GDM1 (cell line): ENCODE measurements around the gene CCDC192.

Experiments
- DNase-seq: peaks from one replicate; lab custom pipeline; 2025; lab: John Stamatoyannopoulos, UW

The CCDC192 gene

DNA sequence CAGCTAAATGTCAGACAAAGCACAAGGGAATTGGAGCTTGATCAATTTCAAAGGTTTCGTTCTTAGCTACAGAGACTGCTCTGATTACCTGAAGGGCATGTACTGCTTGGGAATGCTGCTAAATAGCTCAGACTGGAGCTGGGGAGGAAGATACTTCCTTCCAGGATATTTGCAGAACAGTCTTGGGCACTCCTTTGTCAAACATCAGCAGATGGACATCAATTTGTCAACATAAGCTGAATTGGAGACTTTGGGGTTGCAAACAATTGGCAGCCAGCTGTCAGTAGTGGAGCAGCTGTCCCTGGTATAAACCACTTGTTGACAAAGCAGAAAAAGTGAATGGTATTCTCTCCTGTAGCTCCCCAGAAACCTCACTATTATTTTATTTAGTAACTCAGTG is 182.0 kb downstream of the CCDC192 start:
- no peak for DNase-seq

DNA sequence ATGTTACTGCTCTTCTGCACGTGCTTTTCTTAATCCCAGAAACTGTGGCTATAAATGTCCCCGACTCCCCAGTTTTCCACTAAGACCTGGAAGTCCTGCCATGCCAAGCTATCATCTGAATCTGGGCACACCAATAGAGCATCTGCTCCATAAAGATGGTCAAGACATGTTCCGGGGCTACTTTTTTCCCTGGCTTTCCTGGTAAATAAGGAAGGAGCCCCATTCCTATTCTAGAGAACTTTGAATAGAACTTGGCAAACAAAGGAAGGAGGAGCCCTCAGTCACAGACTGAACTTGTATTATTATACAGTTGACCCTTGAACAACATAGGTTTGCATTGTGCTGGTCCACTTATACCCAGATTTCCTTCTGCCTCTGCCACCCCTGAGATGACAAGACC is 182.9 kb downstream of the CCDC192 start:
- DNase-seq = no peak

DNA sequence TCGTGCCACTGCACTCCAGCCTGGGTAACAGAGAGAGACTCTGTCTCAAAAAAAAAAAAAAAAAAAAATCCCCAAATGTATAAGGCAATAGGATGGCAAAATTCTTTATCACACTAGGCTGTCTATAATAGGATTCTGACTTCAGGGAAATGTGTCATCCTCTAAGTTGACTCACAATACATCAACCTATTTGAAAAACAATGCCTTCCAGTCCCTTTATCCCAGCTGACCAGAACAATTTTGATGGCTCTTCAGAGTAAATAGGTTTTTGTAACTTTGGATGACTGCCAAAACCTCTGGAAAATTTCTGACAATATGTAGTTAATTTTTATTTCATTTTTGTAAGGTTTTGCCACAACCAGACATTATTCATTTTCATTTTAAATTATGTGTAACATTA is 184.1 kb downstream of the CCDC192 start:
- DNase-seq = no peak

DNA sequence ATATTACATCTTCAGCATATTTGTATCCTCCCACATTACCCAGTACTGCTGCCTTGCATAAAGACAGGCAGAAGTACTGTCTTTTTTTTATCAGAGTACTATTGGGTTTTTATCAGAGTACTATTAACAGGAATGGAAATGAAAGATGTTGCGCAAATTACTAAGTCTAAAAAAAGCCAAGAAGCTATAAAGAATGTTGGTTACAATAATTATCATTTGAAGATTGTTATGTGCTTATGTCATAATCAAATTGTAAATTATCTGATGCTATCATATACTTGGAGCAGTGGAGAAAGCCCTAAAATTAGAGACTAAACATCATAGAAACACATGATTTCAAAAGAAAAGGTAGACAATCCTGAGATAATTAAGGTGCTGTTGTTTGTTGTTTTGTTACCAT is 188.8 kb downstream of the CCDC192 start:
- no peak for DNase-seq

DNA sequence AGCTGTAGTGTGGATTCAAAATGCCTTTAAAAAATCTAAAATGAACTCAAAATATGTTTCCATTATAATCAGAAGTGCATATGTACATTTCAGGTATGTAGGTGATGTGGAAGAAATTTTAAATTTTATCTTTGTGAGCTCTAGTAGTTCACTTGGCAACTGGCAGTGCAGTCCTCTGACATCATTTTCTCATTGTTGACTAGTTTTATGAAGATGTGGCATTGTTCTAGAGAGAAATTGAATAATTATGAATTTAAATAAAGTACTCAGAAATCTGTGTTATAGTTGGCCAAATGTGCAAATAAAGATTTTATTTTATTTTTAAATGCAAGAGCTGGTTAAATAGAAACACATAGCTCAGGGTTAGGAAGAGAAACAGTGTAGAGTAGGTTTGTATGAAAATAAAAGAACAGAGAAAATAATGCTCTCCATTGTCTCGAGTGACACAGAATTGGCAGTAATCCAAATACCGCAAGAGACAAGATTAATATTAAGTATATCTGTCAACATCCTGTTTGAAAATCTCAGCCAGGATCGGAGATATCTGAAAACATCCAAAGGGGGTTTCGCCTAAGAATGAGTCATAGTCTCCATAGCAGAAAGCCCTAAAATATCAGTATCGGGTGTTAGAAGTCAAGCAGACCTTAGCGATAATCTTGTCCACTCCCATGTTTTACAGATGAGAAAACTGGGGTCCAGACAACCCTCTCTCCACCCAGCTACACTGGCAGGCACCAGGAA is 189.4 kb downstream of the CCDC192 start:
- DNase-seq = no peak

DNA sequence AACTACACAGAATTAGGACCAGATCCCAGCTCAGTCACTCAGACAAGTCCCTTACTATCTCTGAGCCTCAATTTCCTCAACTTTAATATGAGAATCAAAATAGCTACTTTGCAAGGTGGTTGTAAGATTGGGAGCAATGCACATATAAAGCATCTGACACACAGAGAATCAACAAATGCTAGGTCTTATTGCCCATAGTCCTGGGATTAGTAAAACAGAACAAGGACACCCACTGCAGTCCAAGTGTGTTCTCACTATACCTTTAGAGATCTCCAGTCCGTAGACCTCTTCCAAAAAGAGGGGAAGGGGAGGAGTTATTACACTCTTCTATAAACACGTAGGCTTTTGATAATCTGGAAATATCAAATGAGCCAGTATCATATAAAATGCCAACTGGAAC is 190.0 kb downstream of the CCDC192 start:
- DNase-seq = no peak

DNA sequence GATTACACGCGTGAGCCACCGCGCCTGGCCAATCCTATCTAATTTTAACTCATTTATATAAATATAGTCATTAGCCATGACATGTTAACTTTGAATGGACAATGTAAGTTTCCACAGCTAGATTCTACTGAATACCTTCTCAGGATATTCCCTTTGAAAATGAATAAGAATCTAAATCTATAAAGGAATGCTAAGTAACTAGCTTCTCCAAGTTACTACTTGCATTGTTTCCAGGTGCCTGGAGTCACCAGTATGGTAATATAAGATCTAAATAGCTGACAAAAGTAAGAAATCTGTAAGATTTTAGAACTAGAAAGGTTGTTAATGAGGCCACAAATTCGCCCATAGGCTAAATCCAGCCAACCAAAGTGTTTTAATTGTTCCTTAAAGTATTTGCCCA is 191.3 kb downstream of the CCDC192 start:
- DNase-seq = no peak

DNA sequence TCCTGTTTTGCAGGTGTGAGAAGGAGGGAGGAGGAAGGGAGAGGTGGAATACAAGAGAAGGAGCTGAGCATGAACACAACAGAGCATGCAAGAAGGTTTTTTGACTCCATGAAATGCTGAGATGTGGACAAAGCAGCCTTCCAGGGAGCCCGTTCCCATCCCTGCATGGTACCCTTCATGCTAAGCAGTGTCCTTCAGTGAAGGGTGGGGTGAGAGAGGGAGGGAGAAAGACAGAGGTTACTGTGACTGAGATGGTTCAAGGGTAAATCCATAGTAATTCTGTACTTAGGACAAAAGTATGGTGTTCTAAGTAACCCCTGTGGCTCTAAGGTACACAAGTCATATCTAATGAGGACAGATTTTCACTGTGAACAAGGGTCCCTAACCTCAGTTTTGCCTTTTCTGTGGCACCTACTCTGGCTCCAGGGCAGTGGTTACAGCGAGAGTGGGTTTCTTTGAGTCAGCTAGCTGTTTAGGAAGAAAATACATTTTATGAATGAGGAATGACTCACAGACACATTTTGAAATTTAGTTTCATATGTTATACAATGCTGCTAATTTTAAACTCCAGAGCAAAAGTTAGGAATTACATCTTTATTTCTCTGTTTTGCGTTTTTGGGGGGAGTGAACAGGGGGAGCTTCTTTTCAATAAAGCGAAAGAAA is 195.5 kb downstream of the CCDC192 start:
- DNase-seq = no peak

DNA sequence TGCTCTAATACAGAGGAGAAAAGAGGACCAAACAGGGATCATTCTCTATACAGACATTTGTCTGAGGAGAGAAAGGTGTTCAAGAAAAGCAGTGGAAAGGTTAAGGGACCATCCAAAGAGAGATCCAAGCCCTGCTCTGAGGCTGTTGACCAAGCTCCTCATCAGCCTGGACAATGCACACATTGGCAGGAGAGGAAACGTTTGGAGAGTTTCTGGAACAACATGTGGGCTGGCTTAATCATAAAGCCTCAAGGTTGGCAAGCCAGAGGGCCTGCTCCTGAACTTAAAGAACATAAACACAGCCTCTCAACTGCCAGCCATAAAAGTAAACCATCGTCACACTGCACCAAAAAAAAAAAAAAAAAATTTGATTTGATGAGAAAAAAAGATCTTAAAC is 196.0 kb downstream of the CCDC192 start:
- DNase-seq = no peak

DNA sequence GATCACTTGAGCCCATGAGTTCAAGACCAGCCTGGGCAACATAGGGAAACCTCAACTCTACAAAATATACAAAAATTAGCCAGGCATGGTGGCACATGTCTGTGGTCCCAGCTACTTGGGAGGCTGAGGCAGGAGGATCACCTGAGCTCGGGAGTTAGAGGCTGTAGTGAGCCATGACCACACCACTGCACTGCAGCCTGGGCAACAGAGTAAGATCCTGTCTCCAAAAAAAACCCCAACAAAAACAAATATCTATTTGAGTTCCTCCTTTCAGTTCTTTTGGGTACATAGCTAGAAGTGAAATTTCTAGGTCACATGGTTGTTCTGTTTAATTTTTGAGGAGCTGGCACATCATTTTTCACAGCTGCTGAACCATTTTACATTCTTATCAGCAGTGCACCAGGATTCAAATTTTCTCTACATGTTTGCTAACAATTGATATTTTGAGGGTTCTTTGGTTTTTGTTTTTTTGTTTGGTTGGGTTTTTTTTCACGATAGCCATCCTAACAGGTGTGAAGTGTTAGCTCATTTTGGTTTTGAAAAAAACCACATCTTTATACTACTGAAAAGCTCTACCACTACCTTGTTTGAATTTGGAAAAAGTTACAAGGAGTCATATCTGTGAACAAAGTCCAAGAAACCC is 203.5 kb downstream of the CCDC192 start:
- DNase-seq = no peak

DNA sequence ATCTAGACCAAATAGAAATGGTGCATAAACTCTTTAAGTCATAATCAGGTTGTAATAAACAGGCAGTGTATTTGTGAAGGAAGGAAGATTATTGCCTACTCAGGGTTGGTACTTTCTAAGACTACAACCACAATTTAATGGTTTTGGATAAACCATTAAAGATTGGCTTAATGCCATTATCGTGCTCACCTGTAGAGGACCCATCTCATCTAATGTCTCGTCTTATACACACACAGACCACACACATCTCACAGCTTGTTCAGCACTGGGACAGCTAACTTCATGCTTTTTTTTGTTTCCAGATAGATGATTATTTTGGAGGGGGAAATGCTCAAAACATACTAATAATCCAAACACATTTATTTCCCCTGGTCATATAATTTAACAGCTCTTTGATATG is 204.7 kb downstream of the CCDC192 start:
- DNase-seq = no peak

DNA sequence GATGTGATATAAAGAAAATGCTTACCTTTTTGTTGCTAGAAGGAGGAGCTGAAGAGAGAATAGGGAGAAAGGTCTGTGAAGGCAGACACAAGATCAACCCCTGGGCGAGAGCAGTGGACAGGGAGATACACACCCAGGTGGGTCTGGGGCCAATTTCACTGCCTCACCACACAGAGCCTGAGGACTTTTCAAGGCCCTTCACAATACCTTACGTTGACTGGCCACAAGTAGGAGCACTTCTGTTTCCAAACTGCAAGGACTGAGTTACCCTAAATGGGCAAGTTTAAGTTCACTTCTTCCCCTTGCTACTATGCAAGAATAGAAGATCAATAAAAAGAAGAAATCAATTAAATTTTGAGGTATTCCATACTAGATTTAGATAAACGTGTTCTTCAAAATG is 205.9 kb downstream of the CCDC192 start:
- peak; percentile 12 for DNase-seq

DNA sequence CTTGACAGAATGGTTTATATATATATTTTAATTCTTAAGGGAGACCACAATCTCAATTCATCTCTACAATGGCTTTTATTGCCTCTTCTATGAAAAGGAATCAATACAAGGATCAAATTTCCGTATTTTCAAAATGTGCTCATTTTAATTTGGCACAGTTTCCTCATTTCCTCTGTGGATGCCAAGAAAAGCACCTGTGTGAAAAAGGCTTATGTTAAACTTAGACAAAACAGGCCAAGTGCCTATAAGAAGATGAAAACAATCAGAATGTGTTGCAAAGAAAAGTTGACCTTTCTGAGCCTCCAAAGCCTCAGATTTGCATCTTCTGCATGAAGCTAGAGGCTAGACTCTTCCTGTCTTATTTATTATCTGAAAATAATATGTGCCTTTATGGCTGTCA is 206.6 kb downstream of the CCDC192 start:
- no peak for DNase-seq

DNA sequence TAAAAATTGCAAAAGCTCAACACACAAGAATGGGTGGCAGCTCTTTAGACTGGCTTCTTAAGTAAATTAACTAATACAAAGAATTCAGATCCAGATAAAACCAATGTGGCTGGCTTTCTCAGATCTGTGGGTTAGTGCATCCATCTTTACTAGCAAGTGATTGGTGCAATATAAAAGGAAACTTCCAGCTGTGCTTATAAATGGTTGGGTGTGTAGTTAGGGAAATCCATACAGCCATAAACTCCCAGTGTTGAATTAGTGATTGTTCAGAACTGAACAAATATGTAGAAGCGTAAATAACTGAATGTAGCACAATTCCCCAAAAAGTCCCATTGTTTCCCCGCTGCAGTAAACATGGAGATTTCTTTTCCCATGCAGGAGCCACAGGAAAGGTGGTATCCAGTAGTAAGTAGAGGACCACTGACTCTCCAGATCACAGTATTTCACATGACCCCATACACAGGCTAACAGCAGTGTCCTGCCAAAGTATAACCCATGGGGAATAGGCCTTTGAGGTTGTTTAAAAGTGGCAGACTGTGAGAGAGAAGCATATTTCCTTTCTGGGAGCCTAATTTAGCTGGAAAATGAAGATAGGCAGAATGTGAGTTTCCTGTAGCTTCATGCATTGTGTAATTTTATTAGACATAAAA is 207.2 kb downstream of the CCDC192 start:
- no peak for DNase-seq

DNA sequence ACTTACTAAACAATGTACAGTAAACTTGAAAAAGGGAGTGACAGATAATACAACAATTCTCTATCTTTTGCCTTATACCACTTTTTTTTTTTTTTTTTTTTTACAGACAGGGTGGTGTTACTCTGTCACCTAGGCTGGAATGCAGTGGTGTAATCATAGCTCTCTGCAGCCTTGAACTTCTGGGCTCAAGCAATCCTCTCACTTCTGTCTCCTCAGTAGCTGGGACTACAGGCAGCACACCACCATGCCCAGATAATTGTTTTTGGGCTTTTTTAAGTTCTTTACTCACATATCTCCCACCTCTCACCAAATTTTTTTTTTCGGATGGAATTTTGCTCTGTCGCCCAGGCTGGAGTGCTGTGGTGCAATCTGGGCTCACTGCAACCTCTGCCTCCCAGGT is 208.4 kb downstream of the CCDC192 start:
- no peak for DNase-seq

DNA sequence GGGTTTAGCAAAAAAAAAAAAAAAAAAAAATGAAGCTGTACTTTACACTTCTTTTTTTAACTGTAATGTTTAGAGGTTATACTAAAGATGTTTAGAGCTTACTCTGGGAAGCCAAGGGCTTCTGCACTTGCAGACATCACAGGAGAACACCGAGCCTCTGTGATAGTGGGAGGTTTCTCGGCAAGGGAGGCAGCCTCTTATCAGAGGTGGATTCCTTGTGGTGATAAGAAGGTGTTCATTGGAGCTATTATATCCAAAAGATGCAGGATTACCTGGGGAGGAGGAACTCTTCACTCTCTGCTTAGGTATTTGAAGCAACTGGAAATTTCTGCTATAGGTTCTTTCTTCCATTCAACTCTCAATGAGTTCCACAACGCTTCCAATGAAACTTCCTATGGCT is 209.2 kb downstream of the CCDC192 start:
- no peak for DNase-seq

DNA sequence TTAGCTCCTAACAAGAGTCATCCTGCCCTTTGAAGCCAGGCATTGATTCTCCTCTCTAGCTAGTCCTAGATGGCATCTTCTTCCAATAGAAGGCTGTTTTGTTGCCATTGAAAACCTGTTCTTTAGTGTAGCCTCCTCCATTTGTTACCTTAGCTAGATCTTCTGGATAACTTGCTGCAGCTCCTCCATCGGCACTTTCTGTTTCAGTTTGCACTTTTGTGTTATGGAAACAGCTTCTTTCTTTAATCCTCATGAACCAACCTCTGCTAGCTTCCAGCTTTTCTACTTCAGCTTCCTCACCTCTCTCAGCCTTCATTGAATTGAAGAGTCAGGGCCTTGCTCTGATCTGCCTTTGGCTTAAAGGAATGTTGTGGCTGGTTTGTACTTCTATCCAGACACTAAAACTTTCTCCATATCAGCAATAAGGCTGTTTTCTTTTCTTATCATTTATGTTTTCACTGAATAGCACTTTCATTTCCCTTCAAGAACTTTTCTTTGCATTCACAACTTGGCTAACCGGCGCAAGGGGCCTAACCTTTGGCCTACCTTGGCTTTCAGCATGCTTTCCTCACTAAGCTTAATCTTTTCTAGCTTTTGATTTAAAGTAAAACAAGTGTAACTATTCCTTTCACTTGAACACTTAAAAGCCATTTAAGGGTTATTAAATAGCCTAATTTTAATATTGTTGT is 213.8 kb downstream of the CCDC192 start:
- DNase-seq = no peak

DNA sequence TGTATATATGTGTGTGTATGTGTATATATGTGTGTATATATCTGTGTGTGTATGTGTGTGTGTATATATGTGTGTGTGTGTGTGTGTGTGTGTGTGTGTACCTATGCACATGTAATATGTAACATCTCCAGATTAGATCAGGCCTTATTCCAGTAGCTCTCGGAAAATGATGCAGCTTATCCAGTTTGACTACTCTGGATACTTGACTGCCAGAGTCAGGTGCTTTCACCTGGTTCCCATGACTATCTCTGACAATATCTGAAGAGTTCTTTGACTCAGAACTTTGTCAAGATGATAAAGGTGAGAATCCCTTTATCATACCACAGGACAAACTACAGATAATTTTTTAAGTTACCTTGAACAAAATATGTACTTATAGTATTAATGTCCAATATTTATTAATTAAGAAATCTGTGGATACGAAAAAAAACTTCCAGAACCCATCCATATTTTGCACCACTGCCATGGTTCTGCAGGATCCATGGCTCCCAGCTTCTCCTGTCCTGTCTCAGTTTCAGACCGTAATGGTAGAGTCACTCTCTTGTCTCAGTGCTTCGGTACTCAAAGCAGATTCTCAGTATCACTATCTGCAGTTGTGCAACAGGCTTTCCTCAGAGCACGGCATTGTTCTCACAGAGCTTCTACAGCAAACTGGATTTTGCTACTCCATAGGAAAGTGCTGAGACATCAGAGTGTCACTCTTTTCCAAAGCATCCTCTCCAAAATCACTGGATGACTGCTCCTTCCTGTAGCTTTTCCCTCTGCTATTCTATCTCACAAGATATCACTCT is 216.0 kb downstream of the CCDC192 start:
- DNase-seq = no peak

DNA sequence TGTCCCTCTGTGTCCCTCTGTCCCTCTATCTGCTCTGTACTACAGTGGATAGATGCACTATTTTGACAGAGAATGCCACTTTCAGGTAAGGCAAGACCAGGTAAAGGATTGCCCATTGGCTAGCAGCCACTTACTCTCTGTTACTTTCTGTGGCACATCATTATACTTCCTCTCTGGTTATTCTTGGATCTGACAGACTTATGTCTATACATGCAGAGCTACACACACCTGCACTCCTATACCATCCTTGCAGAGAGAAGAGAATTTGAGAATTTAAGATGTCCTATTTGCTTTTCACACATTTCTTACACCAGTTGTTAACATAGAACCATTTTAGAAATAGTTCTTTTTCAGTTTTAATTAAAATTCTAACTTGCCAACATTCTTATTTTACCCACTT is 216.6 kb downstream of the CCDC192 start:
- no peak for DNase-seq

DNA sequence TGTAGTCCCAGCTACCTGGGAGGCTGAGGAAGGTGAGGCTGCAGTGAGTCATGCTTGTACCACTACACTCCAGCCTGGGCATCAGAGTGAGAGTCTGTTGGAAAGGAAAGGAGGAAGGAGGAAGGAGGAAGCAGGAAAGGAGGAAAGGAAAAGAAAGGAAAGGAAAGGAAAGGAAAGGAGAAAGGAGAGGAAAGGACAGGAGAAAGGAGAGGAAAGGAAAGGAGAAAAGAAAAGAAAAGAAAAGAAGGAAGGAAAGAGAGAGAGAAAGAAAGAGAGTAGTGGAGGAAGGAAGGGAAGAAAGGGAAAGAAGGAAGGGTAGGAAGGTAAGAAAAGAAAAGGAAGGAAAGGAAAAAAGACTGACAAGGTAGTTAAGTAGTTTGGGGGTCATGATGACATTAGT is 217.7 kb downstream of the CCDC192 start:
- no peak for DNase-seq

DNA sequence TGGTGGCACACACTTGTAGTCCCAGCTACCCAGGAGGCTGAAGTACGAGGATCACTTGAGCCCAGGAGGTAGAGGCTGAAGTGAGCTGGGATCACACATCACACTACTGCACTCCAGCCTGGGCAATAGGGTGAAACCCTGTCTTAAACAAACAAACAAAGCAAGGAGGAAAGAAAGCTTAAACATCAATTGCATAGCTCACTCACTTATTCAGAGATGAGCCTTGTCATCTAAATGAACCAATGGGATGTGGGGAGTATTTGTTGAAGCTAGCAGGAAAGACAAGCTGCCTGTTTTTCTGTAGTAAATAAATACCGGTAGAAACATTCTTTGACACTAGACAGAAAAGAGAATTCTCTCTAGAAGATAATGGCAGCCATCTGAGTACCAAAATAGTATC is 219.4 kb downstream of the CCDC192 start:
- no peak for DNase-seq
